Measurements from ENCODE around the gene ORC4. TPM values are rescaled to one million over a fixed set of nuclear protein-coding genes. Genes with fewer than 3 reads are reported as not detected.
"Not testable (repeated sequence)": the region's sequence is repeated elsewhere in the genome, so short reads cannot be mapped to it uniquely, and the experiment has no call there.

ORC4 gene
- total and polyA plus RNA-seq, 2 of the 8 experiments (the other 6 are each of a cell fraction or from before 2014, with no cell fraction given) = 22.7 to 63.7 TPM

DNA sequence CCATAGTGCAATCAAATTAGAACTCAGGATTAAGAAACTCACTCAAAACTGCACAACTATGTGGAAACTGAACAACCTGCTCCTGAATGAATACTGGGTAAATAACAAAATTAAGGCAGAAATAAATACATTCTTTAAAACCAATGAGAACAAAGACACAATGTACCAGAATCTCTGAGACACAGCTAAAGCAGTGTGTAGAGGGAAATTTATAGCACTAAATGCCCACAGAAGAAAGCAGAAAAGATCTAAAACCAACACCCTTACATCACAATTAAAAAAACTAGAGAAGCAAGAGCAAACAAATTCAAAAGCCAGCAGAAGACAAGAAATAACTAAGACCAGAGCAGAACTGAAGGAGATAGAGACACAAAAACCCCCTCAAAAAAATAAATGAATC, 18.1 kb downstream of the ORC4 start:
- H3K14ac ChIP-seq (ENCODE audit: insufficient read length); H3K27me3 ChIP-seq (replicated peaks in 1 of 4; ENCODE audit: control insufficient read depth in 3 of 4, extremely low read depth in 1 of 4, insufficient read depth in 3 of 4, low read length in 3 of 4); H4K91ac ChIP-seq (replicated peaks; ENCODE audit: insufficient read length, low read length); H2BK120ac ChIP-seq (replicated peaks; ENCODE audit: low read depth, low read length); H3K27ac ChIP-seq (ENCODE audit: low read depth, low read length); H2AK5ac ChIP-seq (ENCODE audit: low read depth, low read length); H3K23me2 ChIP-seq (ENCODE audit: low read depth, low read length); H2AFZ ChIP-seq (ENCODE audit: low read length); H2BK15ac ChIP-seq (ENCODE audit: low read length); H2BK5ac ChIP-seq (ENCODE audit: low read depth, low read length); H3K56ac ChIP-seq (replicated peaks; ENCODE audit: insufficient read length, low read depth, low read length); H2BK12ac ChIP-seq (ENCODE audit: low read depth, low read length); CTCF ChIA-PET (ENCODE audit: partially characterized antibody); H4K8ac ChIP-seq (ENCODE audit: extremely low read depth, insufficient read depth, low read length); FAIRE-seq; H3K9ac ChIP-seq (replicated peaks in 1 of 4; ENCODE audit: extremely low read depth in 1 of 4, low read depth in 3 of 4, low read length in 3 of 4); H3K18ac ChIP-seq (ENCODE audit: extremely low read depth, low read length); H3K9me3 ChIP-seq (ENCODE audit: insufficient read depth in 2 of 2, low read depth in 1 of 2, low read length in 1 of 2); H4K20me1 ChIP-seq (replicated peaks in 1 of 2; ENCODE audit: control insufficient read depth in 1 of 2, insufficient read depth in 2 of 2, low read length in 2 of 2); H2BK20ac ChIP-seq (ENCODE audit: low read length); H3K4ac ChIP-seq (replicated peaks; ENCODE audit: insufficient read length, low read depth, low read length); H3K4me3 ChIP-seq (ENCODE audit: extremely low read depth in 1 of 4, insufficient read depth in 2 of 4, low read depth in 3 of 4, low read length in 4 of 4); H3K36me3 ChIP-seq (ENCODE audit: control insufficient read depth in 2 of 4, insufficient read depth in 4 of 4, low read length in 3 of 4); DNase-seq (ENCODE audit: low read depth in 1 of 2, low spot score in 2 of 2); H3K23ac ChIP-seq (ENCODE audit: insufficient read length); H4K5ac ChIP-seq (ENCODE audit: insufficient read length, low read depth, low read length); H3K4me2 ChIP-seq (ENCODE audit: insufficient read depth in 1 of 2, low read depth in 2 of 2, low read length in 2 of 2); POLR2A ChIA-PET (ENCODE audit: partially characterized antibody); H3K4me1 ChIP-seq (replicated peaks in 1 of 4; ENCODE audit: control insufficient read depth in 3 of 4, insufficient read depth in 4 of 4, low read length in 3 of 4): not testable (repeated sequence)
- H3K79me2 ChIP-seq (ENCODE audit: control insufficient read depth in 1 of 2, insufficient read depth in 2 of 2, low read length in 2 of 2) = peaks cover 14 to 92% of the 10 kb centered on the region in 2 experiments
- H3K79me1 ChIP-seq (ENCODE audit: low read depth, low read length) = peaks cover 11% of the 10 kb centered on the region

Measured in H1 (cell line).